Panc1 (cell line): ENCODE results near the gene NAGS. TPM values are rescaled to one million over a fixed set of nuclear protein-coding genes. Genes with fewer than 3 reads are reported as not detected.

Source experiments
- total RNA-seq: library from RNA; stranded (reverse); gene quantifications from one replicate; pipeline ENCODE4 v1.2.1, GENCODE V29; 2021; ENCODE audit not compliant: unreplicated experiment

NAGS gene
- total RNA-seq, 1 experiment from 2014 or later, result 2.7 TPM

Other genes with a start within 250 kb of the NAGS start
- not detected for gene SOST, start 245.8 kb upstream of the NAGS start, total RNA-seq
- gene DUSP3, start 225.6 kb upstream of the NAGS start, total RNA-seq, result 41.6 TPM
- gene CFAP97D1, start 224.2 kb upstream of the NAGS start, total RNA-seq, result not detected
- gene MPP3, start 171.5 kb upstream of the NAGS start, total RNA-seq, result 7.1 TPM
- gene CD300LG, start 157.4 kb upstream of the NAGS start, total RNA-seq, result not detected
- 3.5 TPM for gene MPP2, start 97.1 kb upstream of the NAGS start, total RNA-seq
- not detected for gene PPY, start 62.1 kb upstream of the NAGS start, total RNA-seq
- gene PYY, start 50.7 kb upstream of the NAGS start, total RNA-seq, result not detected
- gene TMEM101, start 10.3 kb downstream of the NAGS start, total RNA-seq, result 32.8 TPM
- 73.0 TPM for gene LSM12, start 62.0 kb downstream of the NAGS start, total RNA-seq
- gene G6PC3, start 66.1 kb downstream of the NAGS start, total RNA-seq, result 42.7 TPM
- 11.5 TPM for gene HDAC5, start 119.0 kb downstream of the NAGS start, total RNA-seq
- gene HROB, start 137.3 kb downstream of the NAGS start, total RNA-seq, result 7.8 TPM
- not detected for gene ASB16, start 166.1 kb downstream of the NAGS start, total RNA-seq
- 30.7 TPM for gene TMUB2, start 182.3 kb downstream of the NAGS start, total RNA-seq
- gene ATXN7L3, start 195.3 kb downstream of the NAGS start, total RNA-seq, result 69.8 TPM
- 116 TPM for gene UBTF, start 215.1 kb downstream of the NAGS start, total RNA-seq